ENCODE measurements around the gene TAAR9. TPM values are rescaled to one million over a fixed set of nuclear protein-coding genes. Genes with fewer than 3 reads are reported as not detected.
"Not testable (repeated sequence)": the region's sequence is repeated elsewhere in the genome, so short reads cannot be mapped to it uniquely, and the experiment has no call there.

Gene TAAR9
- polyA plus RNA-seq, 1 of the 3 experiments (the other 2 are of a cell fraction): not detected

DNA sequence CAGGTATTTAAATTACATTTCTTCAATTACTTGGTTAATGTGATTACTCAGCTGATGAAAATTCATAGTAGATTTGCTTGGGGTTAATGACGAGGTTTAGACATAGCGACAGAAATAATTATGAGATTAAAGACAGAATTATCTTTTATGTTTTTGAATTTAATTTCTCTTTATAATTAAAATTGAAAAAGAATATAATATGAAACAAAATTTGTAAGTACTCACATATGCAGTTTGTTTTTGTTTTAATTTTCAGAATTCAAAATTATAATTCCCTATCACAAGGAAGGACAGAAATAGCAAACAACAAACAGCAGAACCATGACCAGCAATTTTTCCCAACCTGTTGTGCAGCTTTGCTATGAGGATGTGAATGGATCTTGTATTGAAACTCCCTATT is 14.3 kb downstream of the TAAR9 start, which contains the start of gene TAAR8:
Gene TAAR8, plus strand, starts transcription at position 301 of the 400 bp plus-strand sequence. Its CDS starts 21 bp downstream, at position 322.
- Histone ChIP-seq H3K79me2 (ENCODE audit: insufficient read depth) (no peaks in the 10 kb centered on the region), H2AFZ (ENCODE audit: low read depth) (no peak within 1 kb of the TSS), H3K4me1 (ENCODE audit: control insufficient read depth in 1 of 2, insufficient read depth in 2 of 2, low read depth in 1 of 2, low read length in 1 of 2) (no peaks in the 10 kb centered on the region), H3K4me3 (ENCODE audit: low read depth in 2 of 2, low read length in 1 of 2) (no peak within 1 kb of the TSS), H3K27me3 (ENCODE audit: insufficient read depth) (peaks cover 18% of the 10 kb centered on the region), H3F3A (replicated peaks; ENCODE audit: insufficient read depth) (no peaks in the 10 kb centered on the region), H3K9me2 (no peaks in the 10 kb centered on the region), H3K4me2 (no peak within 1 kb of the TSS), H4K20me1 (ENCODE audit: insufficient read depth) (no peaks in the 10 kb centered on the region), H3K9me3 (no peaks in the 10 kb centered on the region), H3K9ac (no peak within 1 kb of the TSS), H3K36me3 (replicated peaks in 1 of 2; ENCODE audit: control insufficient read depth in 1 of 2, insufficient read depth in 2 of 2, low read length in 1 of 2) (no peaks in the 10 kb centered on the region), H3K27ac (ENCODE audit: low read depth in 2 of 2, low read length in 1 of 2) (no peak within 1 kb of the TSS)
- ChIA-PET POLR2A (no interaction called here), CTCF (interaction anchor here (1.5 to 2.9 kb wide), 3 partner anchors 11 to 273 kb away, joined by 3 to 11 read pairs (median 4); no protein-coding TSS in a partner anchor)
- TF ChIP-seq MXI1 (IDR thresholded peaks at IDR 0.05; ENCODE audit: low read depth, low read length): no peak
- TF ChIP-seq TAF1 (IDR thresholded peaks at IDR 0.05; ENCODE audit: borderline replicate concordance, low read depth, low read length): no peak
- TF ChIP-seq FOXJ3 (CRISPR knock-in tag; IDR thresholded peaks at IDR 0.05): no peak
- no peak for TF ChIP-seq NFIC (IDR thresholded peaks at IDR 0.05; ENCODE audit: borderline replicate concordance)
- no peak for TF ChIP-seq FOXM1 (IDR thresholded peaks at IDR 0.05; ENCODE audit: low read depth)
- no peak for TF ChIP-seq POLR2AphosphoS5 (IDR thresholded peaks at IDR 0.05; ENCODE audit: low read depth, low read length)
- TF ChIP-seq, protein P1, sequence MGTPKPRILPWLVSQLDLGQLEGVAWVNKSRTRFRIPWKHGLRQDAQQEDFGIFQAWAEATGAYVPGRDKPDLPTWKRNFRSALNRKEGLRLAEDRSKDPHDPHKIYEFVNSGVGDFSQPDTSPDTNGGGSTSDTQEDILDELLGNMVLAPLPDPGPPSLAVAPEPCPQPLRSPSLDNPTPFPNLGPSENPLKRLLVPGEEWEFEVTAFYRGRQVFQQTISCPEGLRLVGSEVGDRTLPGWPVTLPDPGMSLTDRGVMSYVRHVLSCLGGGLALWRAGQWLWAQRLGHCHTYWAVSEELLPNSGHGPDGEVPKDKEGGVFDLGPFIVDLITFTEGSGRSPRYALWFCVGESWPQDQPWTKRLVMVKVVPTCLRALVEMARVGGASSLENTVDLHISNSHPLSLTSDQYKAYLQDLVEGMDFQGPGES (IDR thresholded peaks at IDR 0.05; ENCODE audit: low read depth, low read length): no peak
- TF ChIP-seq TEAD4 (IDR thresholded peaks at IDR 0.05; ENCODE audit: borderline replicate concordance, insufficient read depth): no peak
- TF ChIP-seq JUND (IDR thresholded peaks at IDR 0.05): no peak
- TF ChIP-seq EP300 (IDR thresholded peaks at IDR 0.05; ENCODE audit: borderline replicate concordance in 1 of 2, low read depth in 1 of 2, low read length in 1 of 2): no peak
- no peak for TF ChIP-seq GABPA (IDR thresholded peaks at IDR 0.05; ENCODE audit: low read depth)
- TF ChIP-seq TCF12 (IDR thresholded peaks at IDR 0.05): no peak
- TF ChIP-seq ELF1 (IDR thresholded peaks at IDR 0.05): no peak
- TF ChIP-seq RAD21 (IDR thresholded peaks at IDR 0.05; ENCODE audit: low read length): no peak
- no peak for DNase-seq
- 5% methylated on average over 2 of the region's 2 CpGs for WGBS (ENCODE audit: low lambda C conversion rate)

DNA sequence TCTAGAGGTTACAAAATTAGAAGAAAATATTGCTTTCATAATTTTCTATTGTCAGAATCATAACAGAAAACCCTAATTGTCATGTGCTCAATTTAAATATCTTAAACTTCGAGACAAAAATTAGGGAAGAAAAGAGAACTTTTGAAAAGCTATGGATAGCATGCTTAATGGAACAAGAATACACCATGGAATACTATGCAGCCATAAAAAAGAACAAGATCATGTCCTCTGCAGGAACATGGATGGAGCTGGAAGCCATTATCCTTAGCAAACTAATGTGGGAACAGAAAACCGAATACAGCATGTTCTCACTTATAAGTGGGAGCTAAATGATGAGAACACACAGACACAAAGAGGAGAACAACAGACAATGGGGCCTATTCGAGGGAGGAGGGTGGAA is 22.0 kb downstream of the TAAR9 start:
- H3K9me3 ChIP-seq; H3K27ac ChIP-seq (ENCODE audit: low read depth in 2 of 2, low read length in 1 of 2); H2AFZ ChIP-seq (ENCODE audit: low read depth); H3K79me2 ChIP-seq (ENCODE audit: insufficient read depth); H3F3A ChIP-seq (replicated peaks; ENCODE audit: insufficient read depth); H3K9me2 ChIP-seq; H3K9ac ChIP-seq; H3K4me2 ChIP-seq; H4K20me1 ChIP-seq (ENCODE audit: insufficient read depth); H3K27me3 ChIP-seq (ENCODE audit: insufficient read depth); H3K4me1 ChIP-seq (ENCODE audit: control insufficient read depth in 1 of 2, insufficient read depth in 2 of 2, low read depth in 1 of 2, low read length in 1 of 2); H3K36me3 ChIP-seq (replicated peaks in 1 of 2; ENCODE audit: control insufficient read depth in 1 of 2, insufficient read depth in 2 of 2, low read length in 1 of 2); POLR2A ChIA-PET; H3K4me3 ChIP-seq (ENCODE audit: low read depth in 2 of 2, low read length in 1 of 2); DNase-seq: not testable (repeated sequence)
- CTCF ChIA-PET: interaction anchor here (1.3 kb wide), 1 partner anchor 30 kb away, joined by 5 read pairs; no protein-coding TSS in a partner anchor
- WGBS (ENCODE audit: low lambda C conversion rate): under 1% methylated on average over 3 of the region's 3 CpGs

Measured in SK-N-SH (cell line).